ENCODE data around the gene TMEM191B. TPM values are rescaled to one million over a fixed set of nuclear protein-coding genes. Genes with fewer than 3 reads are reported as not detected.
"Not testable (repeated sequence)": the region's sequence is repeated elsewhere in the genome, so short reads cannot be mapped to it uniquely, and the experiment has no call there.

Gene TMEM191B
- total RNA-seq, 1 donor from 2014 or later, result 0.30 TPM

DNA sequence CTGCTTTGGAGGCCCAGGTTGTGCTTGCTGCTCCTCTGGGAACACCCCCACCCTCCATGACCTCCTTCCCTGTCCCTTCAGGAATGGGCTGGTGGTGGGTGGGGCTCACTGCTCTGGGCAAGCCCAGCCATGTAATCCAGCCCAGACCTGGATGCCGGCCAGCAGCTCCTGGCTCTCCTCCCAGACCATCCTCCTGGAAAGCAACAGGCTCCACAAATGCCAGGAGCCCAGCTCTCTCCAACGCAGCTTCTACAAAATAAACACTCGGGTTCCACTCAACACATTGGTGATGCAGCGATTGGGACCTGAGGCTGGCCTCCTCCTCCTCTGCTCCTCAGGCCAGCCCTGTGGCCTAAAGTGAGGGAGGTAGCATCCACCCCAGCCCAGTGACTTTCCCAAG, 30.9 kb downstream of the TMEM191B start:
- DNase-seq (ENCODE audit: low read depth), result not testable (repeated sequence)

DNA sequence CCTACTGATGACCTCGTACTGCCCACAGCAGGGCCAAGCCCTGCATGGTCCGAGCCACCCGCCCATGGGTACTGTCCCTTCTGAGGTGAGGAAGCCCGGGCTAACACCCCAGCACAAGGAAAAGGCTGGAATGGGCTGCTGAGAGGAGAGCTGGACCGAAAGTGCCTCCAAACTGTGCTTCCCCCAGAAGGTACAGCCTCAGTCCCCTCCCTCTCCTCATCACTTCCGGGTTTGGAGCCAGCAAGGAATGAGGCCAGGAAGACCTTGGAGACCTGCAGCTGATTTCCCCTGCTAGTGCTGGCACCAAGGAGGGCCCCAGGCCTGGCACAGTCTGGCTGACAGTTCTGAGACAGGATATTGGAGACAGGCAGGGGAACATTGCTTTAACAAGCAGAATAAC, 31.3 kb downstream of the TMEM191B start:
- DNase-seq (ENCODE audit: low read depth), result not testable (repeated sequence)

GRCh38 chr22:18560099-18560974, 32.7 kb downstream of the TMEM191B start:
- DNase-seq (ENCODE audit: low read depth), result not testable (repeated sequence)

DNA sequence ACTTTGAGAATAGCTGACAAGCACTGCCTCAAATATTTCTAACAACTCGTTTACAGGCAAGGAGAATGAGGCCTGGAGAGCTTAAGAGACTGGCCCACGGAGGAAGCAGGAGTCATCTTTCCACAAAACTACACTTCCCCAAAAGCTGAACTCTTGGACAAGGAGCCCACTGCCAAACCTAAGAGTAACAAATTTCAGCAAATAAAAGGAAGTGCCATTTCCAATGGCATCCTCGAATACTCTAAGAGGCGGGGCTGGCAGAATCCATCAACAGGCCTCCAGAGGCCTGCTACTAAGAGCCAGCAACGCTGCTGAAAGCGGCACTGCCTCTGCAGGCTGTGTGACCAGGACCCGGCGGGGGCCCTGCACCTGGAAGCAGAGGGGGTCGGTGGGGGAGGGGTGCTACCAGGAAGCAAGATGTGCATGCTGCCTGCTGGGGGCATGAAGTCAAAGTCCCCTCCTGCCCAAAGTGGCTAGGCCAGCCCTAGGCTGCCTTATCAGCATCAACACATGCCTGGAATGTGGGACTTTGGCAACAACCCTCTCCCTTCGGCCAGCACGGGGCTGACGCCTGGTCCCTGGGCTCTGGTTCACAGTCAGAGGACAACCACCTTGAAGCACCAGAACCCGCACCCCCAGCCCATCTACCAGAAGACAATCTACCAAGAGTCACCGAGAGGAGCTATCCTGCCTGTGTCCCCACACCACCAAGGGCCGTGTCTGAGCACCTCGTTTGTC, 43.1 kb downstream of the TMEM191B start:
- DNase-seq (ENCODE audit: low read depth), result not testable (repeated sequence)

GRCh38 chr22:18573483-18574164, 46.0 kb downstream of the TMEM191B start:
- not testable (repeated sequence) for DNase-seq (ENCODE audit: low read depth)

GRCh38 chr22:18574555-18574954, 47.0 kb downstream of the TMEM191B start:
- DNase-seq (ENCODE audit: low read depth), result not testable (repeated sequence)

DNA sequence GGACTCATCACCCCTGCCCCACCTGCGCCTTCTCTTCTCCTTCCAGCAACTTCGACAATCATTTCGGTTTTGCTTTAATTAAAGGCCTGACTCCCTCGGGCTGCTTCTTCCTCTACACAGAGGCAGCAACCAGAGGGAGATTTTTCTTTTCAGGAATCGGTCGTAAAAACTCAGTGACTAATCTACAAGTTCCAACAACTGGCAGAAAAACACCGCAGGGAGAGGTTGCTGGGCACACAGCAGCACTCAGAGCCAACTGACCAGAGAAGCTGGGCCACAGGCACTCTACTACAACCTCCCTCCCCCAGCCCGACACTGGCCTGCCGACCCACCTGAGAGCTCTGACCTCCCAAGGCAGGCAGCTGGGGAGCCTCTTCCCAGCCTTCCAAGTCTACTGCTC, 48.1 kb downstream of the TMEM191B start:
- DNase-seq (ENCODE audit: low read depth), result not testable (repeated sequence)

DNA sequence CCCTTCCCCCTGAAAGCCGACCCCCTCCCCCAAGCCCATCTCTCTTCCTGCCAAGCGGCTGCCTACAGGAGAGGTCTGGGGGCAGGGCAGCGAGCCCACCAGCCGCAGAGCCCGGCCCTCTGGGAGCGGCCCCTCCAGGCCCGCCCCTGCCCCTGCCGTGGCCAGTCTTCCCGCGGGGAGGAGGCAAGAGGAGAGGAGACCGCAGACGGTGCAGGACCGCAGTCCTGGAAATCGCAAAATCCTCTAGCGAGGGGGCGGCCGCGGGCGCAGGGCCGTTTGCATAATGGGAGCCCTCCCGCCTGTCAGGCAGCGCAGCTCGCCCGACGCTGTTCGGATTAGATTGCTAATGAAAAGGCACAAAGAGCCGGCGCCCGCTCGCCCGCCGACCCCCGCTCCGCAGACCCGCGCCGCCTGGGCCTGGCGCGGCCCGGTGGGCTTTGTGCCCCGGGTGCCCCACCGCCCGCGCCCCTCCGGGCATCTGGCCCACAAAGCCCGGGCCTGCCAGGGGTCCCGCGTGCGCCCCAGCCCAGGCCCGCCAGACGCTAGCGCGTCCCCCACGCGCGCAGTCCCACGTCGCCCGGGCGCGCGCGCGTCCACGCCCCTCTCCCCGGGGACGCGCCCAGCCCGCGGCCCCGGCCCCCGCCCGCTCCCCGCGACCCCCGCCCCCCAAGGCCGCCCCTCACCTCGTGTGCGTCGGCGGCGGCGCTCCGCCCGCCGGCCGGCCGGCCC, 49.7 kb downstream of the TMEM191B start:
- DNase-seq (ENCODE audit: low read depth), result not testable (repeated sequence)

- DNase-seq (ENCODE audit: low read depth), result not testable (repeated sequence)
These were observed 50.2 kb downstream of the TMEM191B start for GRCh38 chr22:18577847-18578246.

Other genes starting within 250 kb of the TMEM191B start
- gene GGTLC3, start 9.6 kb upstream of the TMEM191B start, total RNA-seq, result not detected in 2 replicates
- 0.40 TPM in 1 of 2 replicates, not detected in the other for gene RIMBP3, start 84.1 kb downstream of the TMEM191B start, total RNA-seq

Data from renal cortical epithelial cell (primary cell).